Osteocyte (in vitro differentiated cells): Measurements from ENCODE around the gene IVD. TPM values are rescaled to one million over a fixed set of nuclear protein-coding genes. Genes with fewer than 3 reads are reported as not detected.

Source experiments
- DNase-seq: peaks from one replicate; pipeline ENCODE4 v3.0.0; 2021; ENCODE audit warnings: mixed read lengths; ENCODE audit not compliant: unreplicated experiment; ENCODE audit errors: extremely low spot score
- H3K27ac Mint-ChIP-seq: one replicate; pipeline ENCODE4 v1.8.0; 2021; ENCODE audit warnings: mild to moderate bottlenecking, mixed read lengths; ENCODE audit not compliant: unreplicated experiment
- H3K27me3 Mint-ChIP-seq: one replicate; pipeline ENCODE4 v1.8.0; 2021; ENCODE audit warnings: mixed read lengths; ENCODE audit not compliant: unreplicated experiment
- H3K36me3 Mint-ChIP-seq: one replicate; pipeline ENCODE4 v1.8.0; 2021; ENCODE audit warnings: mixed read lengths; ENCODE audit not compliant: unreplicated experiment
- H3K4me1 Mint-ChIP-seq: one replicate; pipeline ENCODE4 v1.8.0; 2021; ENCODE audit warnings: mixed read lengths; ENCODE audit not compliant: unreplicated experiment
- H3K4me3 Mint-ChIP-seq: one replicate; pipeline ENCODE4 v1.8.0; 2021; ENCODE audit warnings: mild to moderate bottlenecking, moderate library complexity, mixed read lengths; ENCODE audit not compliant: unreplicated experiment
- H3K9me3 Mint-ChIP-seq: one replicate; pipeline ENCODE4 v1.8.0; 2021; ENCODE audit warnings: mixed read lengths; ENCODE audit not compliant: unreplicated experiment
- total RNA-seq: library from RNA; stranded (reverse); gene quantifications from 2 replicates; pipeline ENCODE4 v1.2.1, GENCODE V29; 2021
- TF ChIP-seq, protein P1 (sequence below): fragments of 200-600 bp; sonication (generic); IDR thresholded peaks from 2 replicates; pipeline ENCODE4 v1.5.0; 2021; ENCODE audit warnings: antibody characterized with exemption, mild to moderate bottlenecking, moderate library complexity

The IVD gene
- total RNA-seq, 1 donor from 2014 or later, result 62.0 TPM

DNA sequence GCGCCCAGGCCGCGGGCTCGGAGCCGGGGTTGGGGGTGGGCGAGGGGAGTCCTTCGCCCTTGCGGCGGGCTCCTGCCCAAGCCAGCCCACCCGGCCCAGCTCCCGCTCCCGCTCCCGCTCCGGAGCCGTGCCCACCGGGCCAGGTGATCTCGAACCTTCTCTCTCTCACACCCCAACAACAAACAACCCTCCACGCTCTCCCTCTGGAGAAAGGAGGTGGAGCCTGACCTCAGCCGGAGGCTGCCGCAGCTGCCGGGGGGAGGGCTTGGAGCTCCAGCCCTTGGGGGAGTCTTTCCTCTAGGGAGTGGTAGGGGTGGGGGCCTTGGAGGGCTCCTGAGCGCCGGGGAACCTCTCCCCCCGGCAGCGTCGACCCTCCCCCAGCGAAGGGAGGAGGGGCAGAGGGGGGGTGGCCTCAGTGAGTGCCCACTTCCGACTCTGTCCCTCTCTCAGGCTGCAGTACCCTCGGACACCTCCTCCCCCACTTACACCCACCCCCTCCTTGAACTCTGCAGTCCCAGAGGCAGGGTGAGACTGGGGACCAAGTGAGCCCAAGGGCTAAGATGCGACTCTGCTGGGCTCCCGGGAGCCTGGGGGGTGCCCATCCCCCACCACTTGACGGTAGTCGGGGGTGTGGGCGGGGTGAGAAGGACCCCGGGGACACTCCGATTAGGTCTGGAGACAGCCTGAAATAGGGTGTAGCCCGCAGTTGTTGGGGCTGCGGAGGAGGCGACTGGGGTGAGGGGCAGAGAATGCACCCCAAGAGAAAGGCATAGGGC lies 30.7 kb downstream of the IVD start:
- peak overlapping the region; percentile 67 for H3K4me3 Mint-ChIP-seq

DNA sequence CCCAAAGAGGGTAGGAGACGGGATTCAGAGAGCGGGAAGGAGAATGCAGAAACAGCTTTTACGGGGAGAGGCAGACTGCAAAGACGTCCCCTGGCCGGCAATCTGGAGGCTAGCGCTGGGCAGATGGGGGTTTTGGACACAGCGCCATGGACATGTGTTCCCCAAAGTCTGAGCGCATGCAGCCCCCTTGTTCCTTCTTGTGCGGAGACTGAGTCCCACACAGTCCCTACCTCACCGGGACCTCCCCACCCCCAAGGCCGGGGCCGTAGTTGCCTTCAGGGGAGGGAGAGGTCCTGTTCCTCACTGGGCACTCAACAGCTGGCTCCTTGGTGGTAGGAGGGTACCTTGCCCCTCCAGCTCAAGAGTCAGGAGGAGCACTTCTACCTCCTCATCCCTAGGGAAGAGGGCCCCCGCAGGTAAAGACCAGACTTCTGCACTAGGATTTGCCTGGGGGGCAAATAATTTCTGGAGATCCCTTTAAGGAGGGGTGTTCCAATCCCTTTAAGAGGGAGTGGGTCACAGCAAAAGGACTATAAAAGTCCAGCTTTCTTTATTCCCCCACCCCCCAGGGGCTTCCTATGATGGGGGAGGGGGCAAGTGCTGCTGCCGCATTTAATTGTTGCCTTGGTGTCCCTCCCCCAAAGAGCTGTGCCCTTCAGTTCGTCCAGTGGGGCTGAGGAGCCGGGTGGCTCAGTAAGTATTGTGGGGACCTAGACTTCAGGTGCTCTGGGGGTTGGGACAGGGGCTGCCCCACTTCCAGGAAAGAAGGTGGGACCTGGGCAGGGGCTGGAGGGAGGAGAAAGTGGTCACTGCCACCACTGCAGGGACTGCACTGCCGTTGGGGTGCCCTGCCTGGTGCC lies 31.5 kb downstream of the IVD start:
- TF ChIP-seq, protein P1, sequence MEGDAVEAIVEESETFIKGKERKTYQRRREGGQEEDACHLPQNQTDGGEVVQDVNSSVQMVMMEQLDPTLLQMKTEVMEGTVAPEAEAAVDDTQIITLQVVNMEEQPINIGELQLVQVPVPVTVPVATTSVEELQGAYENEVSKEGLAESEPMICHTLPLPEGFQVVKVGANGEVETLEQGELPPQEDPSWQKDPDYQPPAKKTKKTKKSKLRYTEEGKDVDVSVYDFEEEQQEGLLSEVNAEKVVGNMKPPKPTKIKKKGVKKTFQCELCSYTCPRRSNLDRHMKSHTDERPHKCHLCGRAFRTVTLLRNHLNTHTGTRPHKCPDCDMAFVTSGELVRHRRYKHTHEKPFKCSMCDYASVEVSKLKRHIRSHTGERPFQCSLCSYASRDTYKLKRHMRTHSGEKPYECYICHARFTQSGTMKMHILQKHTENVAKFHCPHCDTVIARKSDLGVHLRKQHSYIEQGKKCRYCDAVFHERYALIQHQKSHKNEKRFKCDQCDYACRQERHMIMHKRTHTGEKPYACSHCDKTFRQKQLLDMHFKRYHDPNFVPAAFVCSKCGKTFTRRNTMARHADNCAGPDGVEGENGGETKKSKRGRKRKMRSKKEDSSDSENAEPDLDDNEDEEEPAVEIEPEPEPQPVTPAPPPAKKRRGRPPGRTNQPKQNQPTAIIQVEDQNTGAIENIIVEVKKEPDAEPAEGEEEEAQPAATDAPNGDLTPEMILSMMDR, result no peak
- Mint-ChIP-seq H3K27me3 (peaks cover 38% of the 10 kb centered on the region), H3K27ac (no peak overlapping the region), H3K36me3 (no peaks in the 10 kb centered on the region), H3K9me3 (no peaks in the 10 kb centered on the region), H3K4me3 (peak overlapping the region; percentile 67), H3K4me1 (peaks cover 40% of the 10 kb centered on the region)
- DNase-seq, result no peak

More for the DNA sequence above, 30.7 kb downstream of the IVD start:
- Mint-ChIP-seq H3K4me1 (peaks cover 40% of the 10 kb centered on the region), H3K27ac (no peak overlapping the region), H3K27me3 (peaks cover 38% of the 10 kb centered on the region), H3K9me3 (no peaks in the 10 kb centered on the region), H3K36me3 (no peaks in the 10 kb centered on the region)
- TF ChIP-seq, protein P1, result no peak
- no peak for DNase-seq

DNA sequence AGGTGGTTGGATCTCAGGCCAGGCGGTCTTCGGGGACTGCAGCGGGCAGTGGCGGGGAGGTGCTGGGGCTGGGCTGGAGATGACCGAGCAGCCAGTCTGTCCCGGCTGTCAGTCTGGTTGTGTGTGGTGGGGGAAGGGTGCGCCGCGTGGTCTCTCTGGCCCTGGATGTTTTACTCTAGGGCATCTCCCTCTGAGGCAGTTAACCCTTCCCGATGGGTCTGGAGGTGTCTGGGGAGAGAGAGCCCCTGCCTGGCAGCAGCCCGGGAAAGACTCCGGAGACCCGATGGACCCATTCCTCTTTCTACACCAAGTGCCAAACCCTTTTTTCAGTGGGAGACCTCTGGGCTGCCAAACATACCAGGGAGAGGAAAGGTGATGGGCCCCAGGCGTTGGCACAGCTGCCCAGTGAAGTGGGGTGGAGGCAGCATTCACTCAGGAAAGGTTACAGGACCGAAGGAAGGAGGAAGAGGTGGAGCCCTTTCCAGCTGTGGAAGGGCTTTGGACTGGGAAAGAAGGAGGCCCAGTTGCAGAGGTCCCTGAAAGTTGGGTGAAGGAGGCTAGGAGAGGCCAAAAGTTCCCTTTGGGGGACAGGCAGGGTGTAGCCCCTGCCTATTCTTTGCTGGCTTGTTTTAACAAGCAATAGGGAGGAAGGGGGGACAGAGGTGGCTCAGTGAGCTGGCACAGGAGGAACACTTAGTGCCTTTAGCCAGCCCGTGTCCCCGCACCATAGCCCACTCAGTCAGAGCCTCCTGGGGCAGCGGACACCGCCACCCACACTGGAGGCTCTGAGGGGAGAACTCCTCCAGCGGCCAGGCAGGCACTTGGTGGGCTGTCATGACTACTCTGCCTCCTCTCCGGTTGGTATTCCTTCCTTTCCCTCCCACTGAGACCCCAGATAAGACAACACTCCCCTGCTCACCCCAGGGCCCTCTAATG lies 32.4 kb downstream of the IVD start:
- no peak overlapping the region for H3K27ac Mint-ChIP-seq
- peaks cover 48% of the 10 kb centered on the region for H3K4me1 Mint-ChIP-seq
- DNase-seq, result no peak
- peaks cover 33% of the 10 kb centered on the region for H3K27me3 Mint-ChIP-seq
- TF ChIP-seq, protein P1, result no peak
- no peaks in the 10 kb centered on the region for H3K36me3 Mint-ChIP-seq
- no peaks in the 10 kb centered on the region for H3K9me3 Mint-ChIP-seq
- H3K4me3 Mint-ChIP-seq, result peak overlapping the region; percentile 14

DNA sequence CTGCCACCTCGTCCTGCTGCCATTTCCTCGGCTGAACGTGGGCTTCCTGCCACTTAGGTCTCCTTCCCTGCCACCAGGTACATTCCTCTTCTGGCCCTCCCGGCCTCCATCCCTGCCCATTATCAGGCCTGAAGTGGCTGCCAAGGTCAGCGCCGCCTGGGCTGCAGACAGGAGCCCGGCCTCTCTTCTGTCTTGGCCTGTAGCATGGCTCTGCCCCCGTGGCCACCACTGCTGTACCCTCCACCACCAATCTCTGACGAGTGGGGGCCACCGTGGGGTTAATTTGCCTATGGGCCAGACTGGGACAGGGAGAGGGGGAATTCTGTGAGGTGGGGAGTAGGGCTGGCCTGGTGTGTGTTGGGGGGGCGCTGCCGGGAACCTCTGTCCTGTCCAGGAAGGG lies 33.1 kb downstream of the IVD start:
- no peak overlapping the region for H3K4me3 Mint-ChIP-seq
- peaks cover 55% of the 10 kb centered on the region for H3K4me1 Mint-ChIP-seq
- TF ChIP-seq, protein P1, result no peak
- H3K36me3 Mint-ChIP-seq, result no peaks in the 10 kb centered on the region
- H3K27me3 Mint-ChIP-seq, result peaks cover 28% of the 10 kb centered on the region
- no peaks in the 10 kb centered on the region for H3K9me3 Mint-ChIP-seq
- no peak for DNase-seq
- no peak overlapping the region for H3K27ac Mint-ChIP-seq
